DMS79 treated with DMSO at 0.1 percent for 48 hours (cell line): ENCODE data around the gene GARIN5B.
"Not testable (repeated sequence)": the region's sequence is repeated elsewhere in the genome, so short reads cannot be mapped to it uniquely, and the experiment has no call there.

Experiments
- DNase-seq: peaks from one replicate; lab custom pipeline; 2025; lab: John Stamatoyannopoulos, UW

The GARIN5B gene

GRCh38 chr19:55362990-55363716 lies at the start of gene GARIN5B:
Gene GARIN5B (minus strand): TSS chr19:55363260. CDS start chr19:55363066, 194 bp downstream.
- DNase-seq: no peak

- DNase-seq: no peak
These were observed 47.1 kb upstream of the GARIN5B start for GRCh38 chr19:55410168-55410567.

GRCh38 chr19:55409179-55409578 lies 46.1 kb upstream of the GARIN5B start:
- not testable (repeated sequence) for DNase-seq

- DNase-seq: no peak
These were observed 45.4 kb upstream of the GARIN5B start for GRCh38 chr19:55408533-55408872.

- peak; percentile 98 for DNase-seq
These were observed 44.9 kb upstream of the GARIN5B start for GRCh38 chr19:55407800-55408532.

GRCh38 chr19:55407550-55407799 lies 44.4 kb upstream of the GARIN5B start, which contains the start of gene UBE2S:
Gene UBE2S (minus strand): TSS chr19:55407788. CDS start chr19:55407589, 199 bp downstream.
- DNase-seq: not testable (repeated sequence)

GRCh38 chr19:55406826-55407549 lies 43.9 kb upstream of the GARIN5B start:
- DNase-seq: no peak

GRCh38 chr19:55406091-55406825 lies 43.2 kb upstream of the GARIN5B start:
- DNase-seq: peak; percentile 4

GRCh38 chr19:55405638-55406037 lies 42.6 kb upstream of the GARIN5B start:
- DNase-seq: no peak

- DNase-seq: no peak
These were observed 39.4 kb upstream of the GARIN5B start for GRCh38 chr19:55402509-55402908.

- DNase-seq: not testable (repeated sequence)
These were observed 38.3 kb upstream of the GARIN5B start for GRCh38 chr19:55401390-55401789.

GRCh38 chr19:55400281-55401087 lies 37.4 kb upstream of the GARIN5B start:
- no peak for DNase-seq

GRCh38 chr19:55398200-55398925 lies 35.3 kb upstream of the GARIN5B start:
- no peak for DNase-seq

- no peak for DNase-seq
These were observed 30.0 kb upstream of the GARIN5B start for GRCh38 chr19:55392820-55393761.

- no peak for DNase-seq
These were observed 28.9 kb upstream of the GARIN5B start for GRCh38 chr19:55391702-55392615.

- no peak for DNase-seq
These were observed 28.2 kb upstream of the GARIN5B start for GRCh38 chr19:55391191-55391670.

- no peak for DNase-seq
These were observed 27.4 kb upstream of the GARIN5B start for GRCh38 chr19:55390461-55390880.
